ENCODE results near the gene DUS2. TPM values are rescaled to one million over a fixed set of nuclear protein-coding genes. Genes with fewer than 3 reads are reported as not detected.

The DUS2 gene
- total and polyA plus RNA-seq, 2 experiments from 2014 or later: 21.3 to 29.7 TPM

DNA sequence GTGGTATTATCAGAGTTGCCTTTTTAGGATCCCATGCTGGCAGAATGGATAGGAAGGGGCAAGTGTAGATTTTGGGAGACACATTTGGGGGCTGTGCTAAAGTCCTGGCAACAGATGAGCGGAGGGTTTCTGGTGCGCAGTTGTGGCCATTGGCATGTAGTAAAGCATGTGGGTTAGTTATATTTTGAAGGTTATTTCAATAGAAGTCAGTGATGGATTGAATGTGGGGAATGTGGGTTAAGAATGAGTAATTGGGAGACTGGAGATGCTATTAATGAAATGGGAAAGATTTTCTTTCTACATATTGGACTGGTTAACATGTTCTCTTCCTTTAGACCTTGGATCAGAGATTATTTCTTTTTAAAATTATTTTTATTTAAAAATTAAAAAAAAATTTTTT lies 10.0 kb downstream of the DUS2 start:
- no peaks in the 10 kb centered on the region for H3K9me3 ChIP-seq (ENCODE audit: low read depth)
- DNase-seq (ENCODE audit: low read depth in 1 of 2, low spot score in 1 of 2): no peak
- no peaks in the 10 kb centered on the region for H3K4me1 ChIP-seq (ENCODE audit: low read depth)
- H3K4me3 ChIP-seq: no peak overlapping the region
- H3K27ac ChIP-seq: no peak overlapping the region
- TF ChIP-seq, protein P1, sequence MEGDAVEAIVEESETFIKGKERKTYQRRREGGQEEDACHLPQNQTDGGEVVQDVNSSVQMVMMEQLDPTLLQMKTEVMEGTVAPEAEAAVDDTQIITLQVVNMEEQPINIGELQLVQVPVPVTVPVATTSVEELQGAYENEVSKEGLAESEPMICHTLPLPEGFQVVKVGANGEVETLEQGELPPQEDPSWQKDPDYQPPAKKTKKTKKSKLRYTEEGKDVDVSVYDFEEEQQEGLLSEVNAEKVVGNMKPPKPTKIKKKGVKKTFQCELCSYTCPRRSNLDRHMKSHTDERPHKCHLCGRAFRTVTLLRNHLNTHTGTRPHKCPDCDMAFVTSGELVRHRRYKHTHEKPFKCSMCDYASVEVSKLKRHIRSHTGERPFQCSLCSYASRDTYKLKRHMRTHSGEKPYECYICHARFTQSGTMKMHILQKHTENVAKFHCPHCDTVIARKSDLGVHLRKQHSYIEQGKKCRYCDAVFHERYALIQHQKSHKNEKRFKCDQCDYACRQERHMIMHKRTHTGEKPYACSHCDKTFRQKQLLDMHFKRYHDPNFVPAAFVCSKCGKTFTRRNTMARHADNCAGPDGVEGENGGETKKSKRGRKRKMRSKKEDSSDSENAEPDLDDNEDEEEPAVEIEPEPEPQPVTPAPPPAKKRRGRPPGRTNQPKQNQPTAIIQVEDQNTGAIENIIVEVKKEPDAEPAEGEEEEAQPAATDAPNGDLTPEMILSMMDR (IDR thresholded peaks at IDR 0.05; ENCODE audit: low read depth, low read length): no peak
- no peaks in the 10 kb centered on the region for H3K36me3 ChIP-seq
- H3K27me3 ChIP-seq: no peaks in the 10 kb centered on the region

DNA sequence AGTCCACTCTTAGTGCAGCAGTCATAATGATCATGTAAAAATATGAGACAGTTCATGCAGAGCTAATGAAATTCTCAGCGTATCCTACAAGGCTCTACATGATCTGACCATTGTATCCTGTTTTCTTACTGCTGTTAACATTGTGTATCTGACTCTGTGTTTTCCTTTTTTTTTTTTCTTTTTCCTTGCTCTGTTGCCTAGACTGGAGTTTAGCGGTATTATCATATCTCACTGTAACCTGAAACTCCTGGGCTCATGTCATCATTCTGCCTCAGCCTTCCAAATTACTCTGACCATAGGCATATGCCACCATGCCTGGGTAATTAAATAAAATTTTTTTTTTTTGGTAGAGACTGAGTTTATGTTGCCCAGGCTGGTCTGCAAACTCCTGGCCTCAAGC lies 12.1 kb downstream of the DUS2 start:
- DNase-seq (ENCODE audit: low read depth in 1 of 2, low spot score in 1 of 2): no peak
- TF ChIP-seq, protein P1 (IDR thresholded peaks at IDR 0.05; ENCODE audit: low read depth, low read length): no peak
- Histone ChIP-seq H3K36me3 (no peaks in the 10 kb centered on the region), H3K27me3 (no peaks in the 10 kb centered on the region), H3K4me3 (no peak overlapping the region), H3K27ac (no peak overlapping the region), H3K9me3 (ENCODE audit: low read depth) (no peaks in the 10 kb centered on the region), H3K4me1 (ENCODE audit: low read depth) (no peaks in the 10 kb centered on the region)

DNA sequence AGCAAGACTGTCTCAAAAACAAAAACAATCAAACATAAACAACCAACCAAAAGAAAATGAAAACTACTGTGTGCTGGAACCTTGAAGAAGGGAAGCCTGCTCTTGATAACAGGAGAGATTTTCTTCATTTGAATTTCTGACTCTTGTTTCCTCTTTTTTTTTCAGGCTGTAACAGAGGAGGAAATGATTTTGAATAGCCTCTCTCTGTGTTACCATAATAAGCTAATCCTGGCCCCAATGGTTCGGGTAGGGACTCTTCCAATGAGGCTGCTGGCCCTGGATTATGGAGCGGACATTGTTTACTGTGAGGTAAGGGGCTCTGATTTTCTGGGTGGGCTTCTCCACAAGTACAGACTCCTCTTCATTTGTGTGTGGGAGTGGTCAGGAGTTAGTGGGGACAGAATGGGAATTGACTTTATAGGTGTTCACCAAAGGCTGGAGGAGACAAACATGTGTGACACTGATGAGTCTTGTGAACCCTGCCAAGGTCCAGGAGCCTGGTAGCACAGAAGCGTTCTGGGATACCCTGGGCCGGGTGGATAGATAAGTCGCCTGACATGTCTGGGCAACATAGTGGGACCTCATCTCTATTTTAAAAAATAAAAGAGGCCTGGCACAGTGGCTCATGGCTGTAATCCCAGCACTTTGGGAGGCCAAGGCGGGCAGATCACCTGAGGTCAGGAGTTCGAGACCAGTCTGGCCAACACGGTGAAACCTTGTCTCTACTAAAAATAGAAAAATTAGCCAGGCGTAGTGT lies 14.9 kb downstream of the DUS2 start:
- H3K4me3 ChIP-seq: no peak overlapping the region
- TF ChIP-seq, protein P1 (IDR thresholded peaks at IDR 0.05; ENCODE audit: low read depth, low read length): no peak

DNA sequence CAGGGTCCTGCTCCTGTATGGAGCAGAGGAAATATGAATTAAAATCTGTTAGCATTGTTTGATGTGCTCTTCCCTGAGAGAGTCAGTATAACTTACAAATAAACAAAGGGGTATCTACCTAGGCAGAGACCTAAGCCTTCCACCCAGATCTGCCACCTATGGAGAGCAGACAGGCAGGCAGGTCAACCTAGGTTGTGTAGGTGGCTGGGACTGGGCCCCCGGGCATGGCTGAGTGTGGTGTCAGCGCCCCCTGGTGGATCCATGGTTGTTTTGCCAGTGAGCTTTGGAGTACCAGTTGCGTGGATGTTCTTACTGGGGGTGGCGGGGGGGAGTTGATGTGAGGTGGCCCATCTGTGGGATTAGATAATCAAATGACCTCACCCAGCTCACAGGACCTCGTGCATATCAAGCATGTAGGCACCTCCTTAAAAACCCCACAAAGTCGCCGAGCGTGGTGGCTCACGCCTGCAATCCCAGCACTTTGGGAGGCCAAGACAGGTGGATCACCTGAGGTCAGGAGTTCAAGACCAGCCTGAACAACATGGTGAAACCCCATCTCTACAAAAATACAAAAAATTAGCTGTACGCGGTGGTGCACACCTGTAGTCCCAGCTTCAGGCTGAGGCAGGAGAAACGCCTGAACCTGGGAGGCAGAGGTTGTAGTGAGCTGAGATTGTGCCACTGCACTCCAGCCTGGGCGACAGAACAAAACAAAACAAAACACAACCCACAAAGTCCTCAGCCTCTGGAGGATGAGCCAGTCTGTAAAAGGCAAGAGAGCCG lies 17.6 kb downstream of the DUS2 start:
- no peaks in the 10 kb centered on the region for H3K36me3 ChIP-seq
- H3K27ac ChIP-seq: no peak overlapping the region
- no peaks in the 10 kb centered on the region for H3K9me3 ChIP-seq (ENCODE audit: low read depth)
- peak; percentile 71 to 80 for DNase-seq (ENCODE audit: low read depth in 1 of 2, low spot score in 1 of 2)
- H3K4me1 ChIP-seq (ENCODE audit: low read depth): no peaks in the 10 kb centered on the region
- TF ChIP-seq, protein P1 (IDR thresholded peaks at IDR 0.05; ENCODE audit: low read depth, low read length): peak; percentile 86
- no peaks in the 10 kb centered on the region for H3K27me3 ChIP-seq
- H3K4me3 ChIP-seq: no peak overlapping the region

More for the DNA sequence above, 14.9 kb downstream of the DUS2 start:
- Histone ChIP-seq H3K9me3 (ENCODE audit: low read depth) (no peaks in the 10 kb centered on the region), H3K27me3 (no peaks in the 10 kb centered on the region), H3K27ac (no peak overlapping the region), H3K36me3 (no peaks in the 10 kb centered on the region), H3K4me1 (ENCODE audit: low read depth) (no peaks in the 10 kb centered on the region)
- DNase-seq (ENCODE audit: low read depth in 1 of 2, low spot score in 1 of 2): no peak

DNA sequence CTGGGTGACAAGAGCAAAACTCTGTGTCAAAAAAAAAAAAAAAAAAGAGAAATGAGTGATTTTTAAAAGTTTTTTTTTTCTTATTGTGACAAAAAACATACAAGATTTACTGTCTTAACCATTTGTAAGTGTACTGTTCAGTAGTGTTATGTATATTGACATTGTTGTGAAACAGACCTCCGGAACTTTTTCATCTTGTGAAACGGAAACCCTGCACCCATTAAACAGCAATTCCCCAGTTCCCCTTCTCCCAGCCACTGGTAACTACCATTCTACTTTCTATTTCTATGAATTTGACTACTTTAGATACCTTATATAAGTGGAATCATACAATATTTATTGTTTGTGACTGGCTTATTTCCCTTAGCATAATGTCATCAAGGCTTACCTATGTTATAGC lies 18.7 kb downstream of the DUS2 start:
- Histone ChIP-seq H3K36me3 (no peaks in the 10 kb centered on the region), H3K4me1 (ENCODE audit: low read depth) (no peaks in the 10 kb centered on the region), H3K27ac (no peak overlapping the region), H3K27me3 (no peaks in the 10 kb centered on the region), H3K9me3 (ENCODE audit: low read depth) (no peaks in the 10 kb centered on the region), H3K4me3 (no peak overlapping the region)
- TF ChIP-seq, protein P1 (IDR thresholded peaks at IDR 0.05; ENCODE audit: low read depth, low read length): no peak
- no peak for DNase-seq (ENCODE audit: low read depth in 1 of 2, low spot score in 1 of 2)
